ENCODE measurements around the gene PRKG1. TPM values are rescaled to one million over a fixed set of nuclear protein-coding genes. Genes with fewer than 3 reads are reported as not detected.

Gene PRKG1
- total and polyA plus RNA-seq, 2 of the 8 experiments (the other 6 are each of a cell fraction or from before 2014, with no cell fraction given): 4.2 to 15.2 TPM

- peaks cover 0 to 2% of the 10 kb centered on the region in 2 experiments for H4K20me1 ChIP-seq (replicated peaks in 1 of 2; ENCODE audit: control insufficient read depth in 1 of 2, insufficient read depth in 2 of 2, low read length in 2 of 2)
- no peak overlapping the region for H3K23ac ChIP-seq (ENCODE audit: insufficient read length)
- no peak overlapping the region for H3K4me2 ChIP-seq (ENCODE audit: insufficient read depth in 1 of 2, low read depth in 2 of 2, low read length in 2 of 2)
- TF ChIP-seq POLR2A (IDR thresholded peaks at IDR 0.05; ENCODE audit: control extremely low read depth in 1 of 2, low read depth in 2 of 2, low read length in 2 of 2): peak in 1 of 2 experiments; percentile 90; a peak in 1 of 3 replicates
- TF ChIP-seq ZNF274 (IDR thresholded peaks at IDR 0.05; ENCODE audit: borderline replicate concordance, extremely low read depth, low read length): no peak
- no peak for TF ChIP-seq RAD21 (IDR thresholded peaks at IDR 0.05 in 1 of 2, conservative IDR thresholded peaks at IDR 0.05 in 1 of 2; ENCODE audit: low read depth in 2 of 2, low read length in 2 of 2)
- no peak for TF ChIP-seq HDAC6 (IDR thresholded peaks at IDR 0.05; ENCODE audit: low read depth, low read length)
- no peak for TF ChIP-seq GABPA (IDR thresholded peaks at IDR 0.05; ENCODE audit: borderline replicate concordance, insufficient read depth, low read length)
- TF ChIP-seq KDM1A (IDR thresholded peaks at IDR 0.05; ENCODE audit: borderline replicate concordance, low read length): no peak
- TF ChIP-seq CREB1 (IDR thresholded peaks at IDR 0.05): no peak
- TF ChIP-seq POLR2AphosphoS5 (IDR thresholded peaks at IDR 0.05; ENCODE audit: low read depth, low read length): peak; percentile 54; the same call in 1 of the 2 replicates
- no peak for TF ChIP-seq CBX5 (IDR thresholded peaks at IDR 0.05; ENCODE audit: low read depth, low read length)
- no peak for TF ChIP-seq E2F6 (IDR thresholded peaks at IDR 0.05)
- TF ChIP-seq ASH2L (IDR thresholded peaks at IDR 0.05; ENCODE audit: low read length): no peak
- no peak for TF ChIP-seq CEBPB (IDR thresholded peaks at IDR 0.05; ENCODE audit: low read depth, low read length)
- no peak for TF ChIP-seq HDAC2 (IDR thresholded peaks at IDR 0.05; ENCODE audit: borderline replicate concordance in 1 of 2, low read depth in 2 of 2, low read length in 2 of 2)
- H2BK20ac ChIP-seq (ENCODE audit: low read length): no peak overlapping the region
- no peak overlapping the region for H2AK5ac ChIP-seq (ENCODE audit: low read depth, low read length)
- H4K5ac ChIP-seq (ENCODE audit: insufficient read length, low read depth, low read length): no peak overlapping the region
- no peak overlapping the region for H2BK15ac ChIP-seq (ENCODE audit: low read length)
- H3K9me3 ChIP-seq (ENCODE audit: insufficient read depth in 2 of 2, low read depth in 1 of 2, low read length in 1 of 2): no peaks in the 10 kb centered on the region
- no peak overlapping the region for H3K4me3 ChIP-seq (ENCODE audit: extremely low read depth in 1 of 4, insufficient read depth in 2 of 4, low read depth in 3 of 4, low read length in 4 of 4)
- H3K4ac ChIP-seq (replicated peaks; ENCODE audit: insufficient read length, low read depth, low read length): no peak overlapping the region
- H3K4me1 ChIP-seq (replicated peaks in 1 of 4; ENCODE audit: control insufficient read depth in 3 of 4, insufficient read depth in 4 of 4, low read length in 3 of 4): peaks cover 0 to 21% (median 5%) of the 10 kb centered on the region in 4 experiments; a peak in 5 of 7 replicates
- WGBS, 2 experiments (ENCODE audit: extremely low coverage in 1 of 2, insufficient coverage in 1 of 2, insufficient read length in 1 of 2, insufficient replicate concordance in 2 of 2, low coverage in 1 of 2, low lambda C conversion rate in 2 of 2, missing lambda C conversion rate in 1 of 2): 98% methylated on average over 2 of the region's 2 CpGs; no CpG with 5 or more reads in 1 of the 2 experiments
- H3K36me3 ChIP-seq (ENCODE audit: control insufficient read depth in 2 of 4, insufficient read depth in 4 of 4, low read length in 3 of 4): peaks cover 0 to 42% (median 14%) of the 10 kb centered on the region in 4 experiments; a peak in 5 of 8 replicates
- no peak overlapping the region for H4K8ac ChIP-seq (ENCODE audit: extremely low read depth, insufficient read depth, low read length)
- no peak overlapping the region for H3K14ac ChIP-seq (ENCODE audit: insufficient read length)
- H3K23me2 ChIP-seq (ENCODE audit: low read depth, low read length): no peaks in the 10 kb centered on the region; the same call in 1 of the 2 replicates
- FAIRE-seq (no peak), DNase-seq (ENCODE audit: low read depth in 1 of 2, low spot score in 2 of 2) (no peak)
- no peak overlapping the region for H3K56ac ChIP-seq (replicated peaks; ENCODE audit: insufficient read length, low read depth, low read length)
- H3K18ac ChIP-seq (ENCODE audit: extremely low read depth, low read length): no peak overlapping the region
- no peak overlapping the region for H4K91ac ChIP-seq (replicated peaks; ENCODE audit: insufficient read length, low read length)
- H2BK120ac ChIP-seq (replicated peaks; ENCODE audit: low read depth, low read length): no peak overlapping the region
- H3K9ac ChIP-seq (replicated peaks in 1 of 4; ENCODE audit: extremely low read depth in 1 of 4, low read depth in 3 of 4, low read length in 3 of 4): no peak overlapping the region
- no peak overlapping the region for H2AFZ ChIP-seq (ENCODE audit: low read length)
- H3K79me1 ChIP-seq (ENCODE audit: low read depth, low read length): no peaks in the 10 kb centered on the region
- H3K79me2 ChIP-seq (ENCODE audit: control insufficient read depth in 1 of 2, insufficient read depth in 2 of 2, low read length in 2 of 2): peaks cover 0 to 6% of the 10 kb centered on the region in 2 experiments; a peak in 2 of 4 replicates
- POLR2A ChIA-PET (ENCODE audit: partially characterized antibody): interaction anchor here (0.7 to 3.7 kb wide), 21 partner anchors 8 to 190 kb away, joined by 3 to 28 read pairs (median 5); no protein-coding TSS in a partner anchor
- H3K27me3 ChIP-seq (replicated peaks in 1 of 4; ENCODE audit: control insufficient read depth in 3 of 4, extremely low read depth in 1 of 4, insufficient read depth in 3 of 4, low read length in 3 of 4): no peaks in the 10 kb centered on the region
- CTCF ChIA-PET (ENCODE audit: partially characterized antibody): interaction anchor here (1.1 to 2.2 kb wide), 3 partner anchors 22 to 608 kb away, joined by 4 to 9 read pairs (median 4); no protein-coding TSS in a partner anchor
- H3K27ac ChIP-seq (ENCODE audit: low read depth, low read length): no peak overlapping the region
- H2BK12ac ChIP-seq (ENCODE audit: low read depth, low read length): no peak overlapping the region
- H2BK5ac ChIP-seq (ENCODE audit: low read depth, low read length): no peak overlapping the region
Measured at GRCh38 chr10:52029628-52030027, 955.3 kb downstream of the PRKG1 start.

All from H1 (cell line).